Measurements from ENCODE around the gene CBX8. TPM values are rescaled to one million over a fixed set of nuclear protein-coding genes. Genes with fewer than 3 reads are reported as not detected.
A peak's percentile ranks its signal among the peaks of the same experiment; 100 is the strongest.

CBX8 gene
- total and polyA plus RNA-seq, 2 of the 13 experiments (the other 11 are each of a cell fraction or from before 2014, with no cell fraction given) = 0.34 to 12.6 TPM

- TF ChIP-seq FOXK1 (CRISPR knock-in tag; IDR thresholded peaks at IDR 0.05; ENCODE audit: borderline replicate concordance, low read depth) = 0 out of 2 replicates have a peak, but pooled peaks have one; percentile 30
- TF ChIP-seq ZFP41 (CRISPR knock-in tag; IDR thresholded peaks at IDR 0.05; ENCODE audit: borderline replicate concordance) = no peak
- TF ChIP-seq SRSF1 (optimal IDR thresholded peaks at IDR 0.05; ENCODE audit: low read depth, low read length) = no peak
- no peak for TF ChIP-seq GRHL1 (CRISPR knock-in tag; conservative IDR thresholded peaks at IDR 0.05)
- no peak for TF ChIP-seq FOXJ3 (CRISPR knock-in tag; IDR thresholded peaks at IDR 0.05; ENCODE audit: borderline replicate concordance)
- no peak for TF ChIP-seq ZNF460 (CRISPR knock-in tag; IDR thresholded peaks at IDR 0.05; ENCODE audit: borderline replicate concordance)
- TF ChIP-seq TP53 (CRISPR knock-in tag; conservative IDR thresholded peaks at IDR 0.05) = no peak
- no peak for TF ChIP-seq TEAD2 (CRISPR knock-in tag; IDR thresholded peaks at IDR 0.05)
- no peak for TF ChIP-seq DRAP1 (CRISPR knock-in tag; IDR thresholded peaks at IDR 0.05)
- TF ChIP-seq ZNF709 (CRISPR knock-in tag; IDR thresholded peaks at IDR 0.05) = 0 out of 2 replicates have a peak, but pooled peaks have one; percentile 71
- TF ChIP-seq TCF7 (IDR thresholded peaks at IDR 0.05; ENCODE audit: low read depth) = no peak
Measured at GRCh38 chr17:79836972-79837887, 40.4 kb upstream of the CBX8 start (continued).

Data from HepG2 (cell line).